Gastrocnemius medialis (tissue), 4 donors: ENCODE data around the gene CXorf65.

ENCODE experiments used
- POLR2A ChIP-seq, 2 donors: fragments of 450-650 bp; IDR thresholded peaks; one replicate each; pipeline ENCODE4 v1.6.1; 2017; ENCODE audit warnings: antibody characterized with exemption in 2 of 2, mild to moderate bottlenecking in 2 of 2, moderate library complexity in 2 of 2
- TF ChIP-seq, protein P1 (sequence below), 5 experiments: fragments of 450-650 bp in 3 of 5; fragments of 200-600 bp in 2 of 5; sonication (generic) in 2 of 5; IDR thresholded peaks in 4 of 5; conservative IDR thresholded peaks in 1 of 5; 1 replicate in 4 of 5; 2 replicates in 1 of 5; pipeline ENCODE4 v1.5.1; 2016 to 2019; ENCODE audit warnings: antibody characterized with exemption in 5 of 5, mild to moderate bottlenecking in 3 of 5, moderate library complexity in 3 of 5

DNA sequence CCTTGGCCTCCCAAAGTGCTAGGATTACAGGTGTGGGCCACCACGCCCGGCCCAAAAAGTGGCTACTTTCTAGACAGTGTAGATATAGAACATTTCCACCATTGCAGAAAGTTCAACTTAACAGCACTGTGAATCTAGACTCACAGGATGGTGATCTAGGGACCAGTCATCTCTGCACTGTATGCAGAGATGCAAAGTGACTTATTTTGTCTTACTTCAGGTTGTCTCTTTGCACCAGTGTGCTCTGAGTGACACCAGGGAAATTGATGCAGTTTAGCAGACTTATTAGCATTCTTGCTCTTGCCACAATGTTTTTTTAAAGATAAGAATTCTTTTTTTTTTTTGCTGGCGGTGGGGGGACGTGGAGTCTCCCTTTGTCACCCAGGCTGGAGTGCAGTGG is 23.7 kb downstream of the CXorf65 start:
- no peak for TF ChIP-seq POLR2A (IDR thresholded peaks at IDR 0.05)
- TF ChIP-seq, protein P1, sequence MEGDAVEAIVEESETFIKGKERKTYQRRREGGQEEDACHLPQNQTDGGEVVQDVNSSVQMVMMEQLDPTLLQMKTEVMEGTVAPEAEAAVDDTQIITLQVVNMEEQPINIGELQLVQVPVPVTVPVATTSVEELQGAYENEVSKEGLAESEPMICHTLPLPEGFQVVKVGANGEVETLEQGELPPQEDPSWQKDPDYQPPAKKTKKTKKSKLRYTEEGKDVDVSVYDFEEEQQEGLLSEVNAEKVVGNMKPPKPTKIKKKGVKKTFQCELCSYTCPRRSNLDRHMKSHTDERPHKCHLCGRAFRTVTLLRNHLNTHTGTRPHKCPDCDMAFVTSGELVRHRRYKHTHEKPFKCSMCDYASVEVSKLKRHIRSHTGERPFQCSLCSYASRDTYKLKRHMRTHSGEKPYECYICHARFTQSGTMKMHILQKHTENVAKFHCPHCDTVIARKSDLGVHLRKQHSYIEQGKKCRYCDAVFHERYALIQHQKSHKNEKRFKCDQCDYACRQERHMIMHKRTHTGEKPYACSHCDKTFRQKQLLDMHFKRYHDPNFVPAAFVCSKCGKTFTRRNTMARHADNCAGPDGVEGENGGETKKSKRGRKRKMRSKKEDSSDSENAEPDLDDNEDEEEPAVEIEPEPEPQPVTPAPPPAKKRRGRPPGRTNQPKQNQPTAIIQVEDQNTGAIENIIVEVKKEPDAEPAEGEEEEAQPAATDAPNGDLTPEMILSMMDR (IDR thresholded peaks at IDR 0.05 in 4 of 5, conservative IDR thresholded peaks at IDR 0.05 in 1 of 5) = no peak
